Activated CD4-positive, alpha-beta T cell treated with anti-CD3 and anti-CD28 coated beads for 36 hours (primary cell): ENCODE data around the gene CDRT4. TPM values are rescaled to one million over a fixed set of nuclear protein-coding genes. Genes with fewer than 3 reads are reported as not detected.
A peak's percentile ranks its signal among the peaks of the same experiment; 100 is the strongest.

ENCODE experiments used
- ATAC-seq: fragments of 200-7000 bp; cut with Tn5 transposase; one replicate; pipeline ENCODE4 v1.10.0; 2021; ENCODE audit warnings: mild to moderate bottlenecking, moderate library complexity
- CTCF ChIA-PET: fragments of 350-600 bp; sonication (Branson Sonifier 250); formaldehyde crosslinking; loops from one replicate; lab custom pipeline; 2021; ENCODE audit warnings: antibody characterized with exemption; lab: Charles Lee
- POLR2A ChIA-PET: fragments of 350-600 bp; sonication (Branson Sonifier 250); formaldehyde crosslinking; loops from one replicate; lab custom pipeline; 2021; ENCODE audit warnings: antibody characterized with exemption, inconsistent platforms; lab: Charles Lee
- DNase-seq: peaks from one replicate; pipeline ENCODE4 v3.0.0-alpha.2; 2020
- H3K27ac Mint-ChIP-seq: one replicate; pipeline ENCODE4 v1.8.0; 2021; ENCODE audit warnings: mixed read lengths
- H3K27me3 Mint-ChIP-seq: one replicate; pipeline ENCODE4 v1.8.0; 2021; ENCODE audit warnings: mixed read lengths
- H3K36me3 Mint-ChIP-seq: one replicate; pipeline ENCODE4 v1.8.0; 2021; ENCODE audit warnings: low read depth, mixed read lengths
- H3K4me1 Mint-ChIP-seq: one replicate; pipeline ENCODE4 v1.8.0; 2021; ENCODE audit warnings: mixed read lengths
- H3K4me3 Mint-ChIP-seq: one replicate; pipeline ENCODE4 v1.8.0; 2021; ENCODE audit warnings: mild to moderate bottlenecking, moderate library complexity, mixed read lengths
- H3K9me3 Mint-ChIP-seq: one replicate; pipeline ENCODE4 v1.8.0; 2021; ENCODE audit warnings: low read depth, mixed read lengths
- intact Hi-C, 2 experiments: fragments of 100-400 bp; cut with DNase I in 1 of 2; cut with micrococcal nuclease in 1 of 2; formaldehyde crosslinking; loops; one replicate each; pipeline versions ENCODE4 v1.14.2 to v1.15.1; 2022 to 2024; cut with DNase I, micrococcal nuclease
- total RNA-seq, 2 experiments: library from RNA; stranded (reverse); gene quantifications; one replicate each; pipeline ENCODE4 v1.2.3, GENCODE V29; 2021

Gene CDRT4
- total RNA-seq, 2 experiments from 2014 or later = 1.9 to 3.6 TPM

DNA sequence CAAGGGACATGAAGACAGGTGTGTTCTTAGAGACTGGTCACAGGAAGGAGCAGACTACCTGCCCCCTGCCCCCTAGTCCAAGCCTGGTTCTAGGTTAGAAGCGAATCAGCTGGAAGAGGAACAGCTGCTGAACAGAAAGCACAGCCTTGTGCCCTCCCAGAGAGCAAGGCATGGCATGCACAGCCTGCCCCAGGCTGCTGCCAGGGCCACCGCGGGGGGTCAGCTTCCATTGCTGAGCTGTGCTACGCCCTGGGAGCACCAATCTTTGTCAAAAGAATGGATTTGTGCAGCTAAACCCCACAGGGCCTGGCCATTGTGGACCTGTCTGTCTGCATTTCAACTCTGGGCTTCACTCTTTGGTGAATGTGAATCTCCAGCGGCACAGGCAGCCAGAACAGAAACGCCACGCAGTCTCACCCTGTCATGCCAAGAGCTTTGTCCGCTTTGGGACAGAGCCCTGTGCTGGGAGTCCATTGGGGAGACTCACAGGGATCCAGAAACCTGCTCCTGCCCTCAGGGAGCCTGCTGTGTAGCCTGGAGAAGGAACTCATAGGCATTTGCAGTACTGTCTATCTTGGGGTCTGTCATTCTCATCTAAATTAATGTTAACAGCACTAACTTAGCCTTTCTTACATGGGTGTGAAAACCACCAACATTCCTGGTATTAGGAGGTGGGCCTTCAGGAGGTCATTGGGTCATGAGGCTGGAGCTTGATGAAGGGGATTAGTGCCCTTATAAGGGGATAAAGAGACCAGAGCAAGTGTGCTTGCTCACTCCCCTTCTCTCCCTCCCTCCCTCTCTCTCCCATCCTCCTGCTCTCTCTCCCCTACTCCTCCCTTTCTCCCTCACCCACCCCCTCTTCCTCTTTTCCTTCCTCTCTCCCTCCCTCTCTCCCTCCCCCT is 25.6 kb upstream of the CDRT4 start:
- ChIA-PET POLR2A (no interaction called here), CTCF (interaction anchor here (1.1 kb wide), 1 partner anchor 13 kb away, joined by 3 read pairs; no protein-coding TSS in a partner anchor)
- Mint-ChIP-seq H3K4me1 (peaks cover 7% of the 10 kb centered on the region), H3K27ac (no peak overlapping the region), H3K9me3 (no peaks in the 10 kb centered on the region), H3K4me3 (no peak overlapping the region), H3K36me3 (no peaks in the 10 kb centered on the region), H3K27me3 (no peaks in the 10 kb centered on the region)
- DNase-seq = no peak
- intact Hi-C loops = no loop called here
- ATAC-seq = no peak

DNA sequence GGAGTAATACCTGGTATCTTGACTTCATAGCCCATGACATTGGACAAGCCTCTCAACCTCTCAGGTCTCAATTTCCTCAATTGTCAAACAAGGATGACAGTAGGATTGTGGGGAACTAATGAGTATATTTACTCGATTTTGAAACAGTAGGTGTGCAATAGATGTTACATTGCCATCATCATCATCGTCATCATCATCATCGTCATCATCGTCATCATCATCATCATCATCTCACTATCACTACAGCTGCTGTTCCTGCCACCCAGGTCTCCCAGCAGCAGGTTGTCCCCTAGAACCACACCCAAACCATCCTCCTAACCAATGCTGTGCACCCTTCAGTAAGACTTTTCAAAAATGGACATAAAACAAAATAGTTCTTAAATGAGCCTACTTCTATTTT is 24.8 kb upstream of the CDRT4 start:
- CTCF ChIA-PET = interaction anchor here (0.5 kb wide), 1 partner anchor 49 kb away, joined by 3 read pairs; no protein-coding TSS in a partner anchor
- Mint-ChIP-seq H3K27ac (no peak overlapping the region), H3K27me3 (no peaks in the 10 kb centered on the region), H3K4me1 (peaks cover 7% of the 10 kb centered on the region), H3K36me3 (no peaks in the 10 kb centered on the region), H3K9me3 (no peaks in the 10 kb centered on the region), H3K4me3 (no peak overlapping the region)
- DNase-seq = no peak
- POLR2A ChIA-PET = interaction anchor here (0.7 kb wide), 1 partner anchor 231 kb away, joined by 6 read pairs; no protein-coding TSS in a partner anchor
- no peak for ATAC-seq
- intact Hi-C loops = no loop called here

DNA sequence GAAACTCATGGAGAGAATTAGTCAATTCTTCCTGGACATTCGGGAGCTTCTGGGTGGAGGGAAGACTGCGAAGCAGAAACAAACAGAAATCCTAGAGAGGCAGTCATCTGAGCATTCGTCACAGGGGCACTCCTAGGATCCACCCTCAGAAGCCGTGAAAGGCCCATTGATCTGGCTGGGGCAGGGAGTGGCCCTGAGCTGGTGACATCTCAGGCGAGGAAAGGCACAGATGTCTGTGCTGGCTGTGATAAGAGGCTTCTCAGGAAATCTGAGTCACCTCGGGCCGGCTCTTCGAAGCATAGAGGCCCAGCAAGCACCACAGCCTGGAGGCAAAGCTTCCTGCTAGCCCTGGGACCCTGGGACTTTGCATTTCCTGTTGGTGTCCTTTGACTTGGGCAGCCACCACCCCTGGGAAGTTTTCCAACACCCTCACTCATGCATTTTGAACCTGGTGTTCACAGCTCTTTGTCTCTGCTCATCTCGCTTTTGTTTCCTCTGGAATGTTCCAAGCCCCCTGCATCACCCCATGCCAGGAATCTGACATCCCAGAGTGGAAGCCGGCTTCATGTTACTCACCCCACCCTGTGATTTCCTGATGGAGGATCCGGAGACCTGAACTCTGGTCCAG is 23.3 kb upstream of the CDRT4 start:
- Mint-ChIP-seq H3K4me1 (peaks cover 7% of the 10 kb centered on the region), H3K36me3 (peaks cover 2% of the 10 kb centered on the region), H3K9me3 (no peaks in the 10 kb centered on the region), H3K27me3 (no peaks in the 10 kb centered on the region), H3K27ac (no peak overlapping the region), H3K4me3 (no peak overlapping the region)
- intact Hi-C loops = no loop called here
- POLR2A ChIA-PET = no interaction called here
- CTCF ChIA-PET = interaction anchor here (0.9 to 2.1 kb wide), 2 partner anchors 9 to 12 kb away, joined by 3 to 5 read pairs; no protein-coding TSS in a partner anchor
- DNase-seq (peak; percentile 56), ATAC-seq (peak; percentile 95)

DNA sequence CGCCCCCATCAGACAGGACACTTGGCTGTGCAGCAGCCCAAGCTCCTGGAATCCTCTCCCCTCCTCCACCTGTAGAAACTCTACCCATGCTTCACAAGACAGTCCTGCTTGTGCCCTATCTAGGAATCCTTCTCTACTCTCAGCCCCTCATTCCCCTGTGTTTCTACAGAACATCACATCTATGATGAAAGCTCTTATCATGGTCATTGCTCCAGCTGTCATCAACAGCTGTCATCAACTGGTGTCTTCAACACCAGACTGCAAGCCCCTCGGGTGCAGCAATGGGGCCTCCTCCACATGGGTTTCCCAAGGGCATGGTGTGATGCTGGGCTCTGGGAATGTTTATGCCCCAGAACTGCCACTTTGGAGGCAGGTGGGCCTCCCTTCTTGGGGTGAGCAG is 21.1 kb upstream of the CDRT4 start:
- intact Hi-C loops = no loop called here
- Mint-ChIP-seq H3K9me3 (no peaks in the 10 kb centered on the region), H3K4me3 (no peak overlapping the region), H3K27me3 (no peaks in the 10 kb centered on the region), H3K36me3 (peaks cover 2% of the 10 kb centered on the region), H3K4me1 (peaks cover 7% of the 10 kb centered on the region), H3K27ac (no peak overlapping the region)
- ChIA-PET CTCF (interaction anchor here (1.4 to 2.1 kb wide), 2 partner anchors 11 kb away, joined by 5 to 6 read pairs; no protein-coding TSS in a partner anchor), POLR2A (no interaction called here)
- DNase-seq (no peak), ATAC-seq (no peak)

DNA sequence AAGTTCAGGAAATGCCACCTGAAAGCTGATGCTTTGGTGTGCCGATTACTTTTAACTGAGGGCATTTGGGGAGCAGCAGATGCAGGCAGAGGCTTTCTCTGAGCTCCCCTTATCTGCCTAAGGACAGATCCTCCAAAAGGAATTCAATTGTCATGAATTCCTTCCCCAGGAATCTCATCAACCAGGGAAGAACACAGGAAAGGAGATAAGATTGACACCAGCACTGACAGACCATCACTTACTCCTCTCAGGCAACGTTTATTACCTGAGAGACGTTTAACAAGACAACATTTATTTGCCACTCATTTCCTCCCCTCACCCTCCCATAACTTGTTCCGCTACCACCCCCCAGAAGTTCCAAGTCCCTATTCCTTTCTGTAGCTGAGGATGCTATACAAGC is 17.6 kb upstream of the CDRT4 start:
- no peak for ATAC-seq
- no peaks in the 10 kb centered on the region for H3K9me3 Mint-ChIP-seq
- CTCF ChIA-PET = interaction anchor here (1.2 kb wide), 1 partner anchor 18 kb away, joined by 4 read pairs; no protein-coding TSS in a partner anchor

DNA sequence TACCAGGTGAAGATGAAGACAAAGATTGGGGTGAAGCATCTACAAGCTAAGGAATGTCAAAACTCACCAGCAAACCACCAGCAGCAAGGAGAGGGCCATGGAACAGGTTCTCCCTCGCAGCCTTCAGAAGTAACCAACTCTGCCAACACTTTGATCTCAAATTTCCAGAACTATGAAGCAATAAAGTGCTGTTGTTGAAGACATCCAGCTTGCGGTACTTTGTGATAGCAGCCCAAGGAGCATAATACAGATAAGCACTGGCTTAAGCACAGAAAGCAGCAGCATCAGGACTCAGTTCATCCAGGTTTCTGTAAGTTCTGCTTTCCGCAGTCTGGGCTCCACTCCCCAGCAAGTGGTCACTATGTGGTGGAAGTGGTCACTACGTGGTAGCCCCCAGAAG is 16.0 kb upstream of the CDRT4 start:
- H3K27ac Mint-ChIP-seq = no peak overlapping the region
- H3K27me3 Mint-ChIP-seq = no peaks in the 10 kb centered on the region
- intact Hi-C loops = no loop called here
- POLR2A ChIA-PET = no interaction called here
- CTCF ChIA-PET = no interaction called here
- peaks cover 4% of the 10 kb centered on the region for H3K36me3 Mint-ChIP-seq
- no peaks in the 10 kb centered on the region for H3K9me3 Mint-ChIP-seq
- no peaks in the 10 kb centered on the region for H3K4me1 Mint-ChIP-seq
- no peak for ATAC-seq
- no peak overlapping the region for H3K4me3 Mint-ChIP-seq
- DNase-seq = no peak

More for the DNA sequence above, 17.6 kb upstream of the CDRT4 start:
- no peak overlapping the region for H3K4me3 Mint-ChIP-seq
- POLR2A ChIA-PET = no interaction called here
- H3K27ac Mint-ChIP-seq = no peak overlapping the region
- H3K36me3 Mint-ChIP-seq = peaks cover 4% of the 10 kb centered on the region
- no peaks in the 10 kb centered on the region for H3K4me1 Mint-ChIP-seq
- intact Hi-C loops = no loop called here
- no peak for DNase-seq
- no peaks in the 10 kb centered on the region for H3K27me3 Mint-ChIP-seq

DNA sequence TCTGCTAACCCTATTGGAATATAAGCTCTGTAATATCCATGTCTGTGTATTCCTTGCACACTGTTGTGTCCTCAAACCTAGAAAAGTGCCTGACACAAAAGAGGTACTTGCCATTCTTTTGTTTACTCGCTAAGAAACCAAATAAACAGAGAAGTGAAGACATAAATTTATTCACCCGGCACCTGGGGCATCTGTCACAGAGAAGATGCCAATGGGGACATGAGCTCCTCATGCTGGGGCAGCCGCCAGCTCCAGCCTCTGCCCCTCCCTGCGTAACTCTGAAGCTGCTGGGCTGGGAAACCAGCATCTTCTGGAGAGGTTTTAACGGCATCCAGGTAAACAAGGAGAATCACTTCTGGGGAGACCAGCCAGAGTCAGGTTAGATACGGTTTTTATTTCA is 15.1 kb upstream of the CDRT4 start:
- DNase-seq (no peak), ATAC-seq (no peak)
- intact Hi-C loops = no loop called here
- Mint-ChIP-seq H3K27ac (no peak overlapping the region), H3K9me3 (no peaks in the 10 kb centered on the region), H3K27me3 (no peaks in the 10 kb centered on the region), H3K4me1 (no peaks in the 10 kb centered on the region), H3K4me3 (no peak overlapping the region), H3K36me3 (peaks cover 4% of the 10 kb centered on the region)
- ChIA-PET POLR2A (no interaction called here), CTCF (no interaction called here)

DNA sequence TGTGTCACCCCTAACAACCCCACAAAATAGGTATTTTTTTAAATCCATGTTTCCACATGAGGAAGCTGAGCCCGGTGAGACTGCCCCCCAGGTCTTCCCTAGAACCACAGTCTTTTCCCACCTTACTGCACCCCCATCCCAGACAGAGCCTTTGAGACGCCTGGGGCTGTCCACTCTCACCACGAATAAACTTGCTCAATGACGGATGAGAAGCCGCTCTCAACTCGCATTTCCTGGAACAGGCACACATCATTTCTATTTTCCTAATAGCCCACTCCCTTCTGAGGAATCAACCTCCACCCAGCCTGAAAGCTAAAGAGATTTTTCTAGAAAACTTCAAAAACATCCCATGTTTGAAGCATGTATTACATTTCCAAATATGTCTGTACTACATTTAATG is 14.1 kb upstream of the CDRT4 start:
- DNase-seq (no peak), ATAC-seq (no peak)
- Mint-ChIP-seq H3K27ac (no peak overlapping the region), H3K4me1 (no peaks in the 10 kb centered on the region), H3K9me3 (no peaks in the 10 kb centered on the region), H3K27me3 (no peaks in the 10 kb centered on the region), H3K36me3 (peaks cover 4% of the 10 kb centered on the region), H3K4me3 (no peak overlapping the region)
- ChIA-PET CTCF (interaction anchor here (1.0 kb wide), 1 partner anchor 15 kb away, joined by 3 read pairs; no protein-coding TSS in a partner anchor), POLR2A (no interaction called here)
- intact Hi-C loops = no loop called here

DNA sequence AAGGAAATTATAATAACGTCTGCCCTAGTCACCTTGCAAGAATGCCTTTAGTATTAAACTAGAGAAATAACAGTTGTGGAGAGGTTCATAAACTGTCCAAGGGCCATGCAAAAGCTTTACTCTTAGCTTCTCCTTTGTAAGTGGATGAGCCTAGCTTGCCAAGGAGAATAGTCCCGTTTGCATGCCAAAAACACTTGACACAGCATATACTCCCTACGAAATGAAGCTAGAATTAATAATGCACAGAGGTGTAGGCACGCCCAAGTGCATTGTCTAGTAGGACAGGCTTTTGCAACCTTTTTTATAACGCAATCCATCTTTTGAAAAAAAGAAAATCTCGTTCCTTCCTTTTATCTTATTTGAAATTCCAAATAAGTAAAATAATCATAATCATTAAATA is 12.8 kb upstream of the CDRT4 start:
- Mint-ChIP-seq H3K4me1 (no peaks in the 10 kb centered on the region), H3K4me3 (no peak overlapping the region), H3K27me3 (no peaks in the 10 kb centered on the region), H3K36me3 (peaks cover 1% of the 10 kb centered on the region), H3K27ac (no peak overlapping the region), H3K9me3 (no peaks in the 10 kb centered on the region)
- POLR2A ChIA-PET = no interaction called here
- intact Hi-C loops = no loop called here
- DNase-seq = no peak
- CTCF ChIA-PET = interaction anchor here (0.7 to 0.9 kb wide), 2 partner anchors 14 to 451 kb away, joined by 3 read pairs; no protein-coding TSS in a partner anchor
- ATAC-seq = no peak

DNA sequence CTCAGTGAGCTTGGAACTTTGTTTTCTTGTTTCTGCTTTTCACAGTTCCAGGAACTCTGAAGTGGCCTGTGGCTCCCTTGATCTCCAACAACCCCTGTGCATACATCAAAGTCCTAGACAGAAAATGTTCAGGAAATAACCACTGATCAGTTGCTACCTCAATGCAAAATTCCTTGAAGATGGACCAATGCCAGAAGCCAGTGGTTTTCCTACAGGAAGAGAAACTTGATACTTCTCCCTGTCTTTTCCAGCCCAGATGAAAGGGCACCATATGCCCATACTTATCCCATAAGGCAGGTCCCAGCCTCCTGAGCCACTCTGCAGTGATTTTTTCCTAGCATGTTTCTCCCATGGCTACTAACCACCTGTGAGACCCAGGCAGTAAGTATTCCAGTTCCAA is 12.3 kb upstream of the CDRT4 start:
- ATAC-seq (no peak), DNase-seq (no peak)
- Mint-ChIP-seq H3K36me3 (peaks cover 1% of the 10 kb centered on the region), H3K27ac (no peak overlapping the region), H3K4me1 (no peaks in the 10 kb centered on the region), H3K27me3 (no peaks in the 10 kb centered on the region), H3K4me3 (no peak overlapping the region), H3K9me3 (no peaks in the 10 kb centered on the region)
- CTCF ChIA-PET = interaction anchor here (0.7 kb wide), 1 partner anchor 451 kb away, joined by 3 read pairs; no protein-coding TSS in a partner anchor
- POLR2A ChIA-PET = no interaction called here
- intact Hi-C loops = no loop called here

DNA sequence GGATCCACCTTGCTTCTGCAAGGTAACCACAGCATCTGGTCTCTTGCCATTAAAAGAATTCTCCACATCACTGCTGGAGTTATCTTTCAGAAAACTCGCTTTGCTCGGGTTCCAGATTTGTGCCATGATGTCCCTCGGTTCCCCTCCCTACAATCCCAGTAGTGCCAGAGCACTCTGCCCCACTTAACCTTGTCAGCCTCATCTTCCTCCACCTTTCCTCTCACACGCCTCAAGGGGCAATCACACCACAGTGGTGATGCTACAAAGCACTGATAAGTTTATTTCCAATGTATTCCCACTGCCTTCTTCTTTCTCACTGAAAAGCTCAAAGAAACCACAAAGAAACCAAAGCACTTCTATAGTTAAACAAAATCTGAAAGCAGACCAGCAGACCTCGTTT is 11.4 kb upstream of the CDRT4 start:
- DNase-seq (no peak), ATAC-seq (no peak)
- no peaks in the 10 kb centered on the region for H3K4me1 Mint-ChIP-seq
- intact Hi-C loops = no loop called here
- H3K27ac Mint-ChIP-seq = peak overlapping the region; percentile 6
- no peaks in the 10 kb centered on the region for H3K27me3 Mint-ChIP-seq
- H3K9me3 Mint-ChIP-seq = no peaks in the 10 kb centered on the region
- ChIA-PET CTCF (no interaction called here), POLR2A (no interaction called here)
- peaks cover 1% of the 10 kb centered on the region for H3K36me3 Mint-ChIP-seq
- no peak overlapping the region for H3K4me3 Mint-ChIP-seq
